Immature natural killer cell (primary cell): Measurements from ENCODE around the gene ERCC2. TPM values are rescaled to one million over a fixed set of nuclear protein-coding genes. Genes with fewer than 3 reads are reported as not detected.

Source experiments
- DNase-seq, 3 donors: peaks; one replicate each; pipeline ENCODE4 v3.0.0; 2022; ENCODE audit warnings: mixed read lengths in 1 of 3
- H3K27ac Mint-ChIP-seq, 6 donors: one replicate each; pipeline ENCODE4 v1.8.0; 2020; ENCODE audit warnings: mixed read lengths in 6 of 6, mild to moderate bottlenecking in 5 of 6, inconsistent platforms in 4 of 6, moderate library complexity in 3 of 6
- H3K27me3 Mint-ChIP-seq, 3 donors: one replicate each; pipeline ENCODE4 v1.8.0; 2020 to 2021; ENCODE audit warnings: low read depth in 3 of 3, mild to moderate bottlenecking in 3 of 3, mixed read lengths in 3 of 3, moderate library complexity in 3 of 3, inconsistent platforms in 1 of 3
- H3K36me3 Mint-ChIP-seq, 3 donors: one replicate each; pipeline ENCODE4 v1.8.0; 2020; ENCODE audit warnings: mixed read lengths in 3 of 3, inconsistent platforms in 2 of 3, mild to moderate bottlenecking in 2 of 3
- H3K4me1 Mint-ChIP-seq, 2 donors: one replicate each; pipeline ENCODE4 v1.8.0; 2020; ENCODE audit warnings: inconsistent platforms in 2 of 2, mild to moderate bottlenecking in 2 of 2, mixed read lengths in 2 of 2, moderate library complexity in 1 of 2
- H3K4me3 Mint-ChIP-seq, 5 donors: one replicate each; pipeline ENCODE4 v1.8.0; 2020; ENCODE audit warnings: mild to moderate bottlenecking in 5 of 5, mixed read lengths in 5 of 5, inconsistent platforms in 3 of 5, moderate library complexity in 3 of 5
- H3K9me3 Mint-ChIP-seq, 6 donors: one replicate each; pipeline ENCODE4 v1.8.0; 2020; ENCODE audit warnings: mild to moderate bottlenecking in 6 of 6, mixed read lengths in 6 of 6, inconsistent platforms in 4 of 6, moderate library complexity in 3 of 6
- polyA plus RNA-seq, 3 donors: library from polyadenylated mRNA; unstranded; fragments of 300-500 nt; fragmentation: Illumina TruSeq; gene quantifications; one replicate each; pipeline ENCODE4 v1.2.3, GENCODE V29; 2021

The ERCC2 gene
- polyA plus RNA-seq, 3 donors from 2014 or later: 2.4 to 8.7 (median 3.1) TPM

GRCh38 chr19:45306518-45307027 is 63.8 kb downstream of the ERCC2 start:
- H3K4me3 Mint-ChIP-seq: no peak overlapping the region
- H3K27me3 Mint-ChIP-seq: peaks cover 0 to 2% (median 0%) of the 10 kb centered on the region in 3 donors
- no peak for DNase-seq
- no peak overlapping the region for H3K27ac Mint-ChIP-seq
- H3K36me3 Mint-ChIP-seq: peaks cover 0 to 10% (median 5%) of the 10 kb centered on the region in 3 donors
- no peaks in the 10 kb centered on the region for H3K4me1 Mint-ChIP-seq
- H3K9me3 Mint-ChIP-seq: no peaks in the 10 kb centered on the region

GRCh38 chr19:45306040-45306439 is 64.3 kb downstream of the ERCC2 start:
- H3K27me3 Mint-ChIP-seq: peaks cover 0 to 2% (median 0%) of the 10 kb centered on the region in 3 donors
- H3K4me3 Mint-ChIP-seq: no peak overlapping the region
- no peaks in the 10 kb centered on the region for H3K4me1 Mint-ChIP-seq
- H3K27ac Mint-ChIP-seq: no peak overlapping the region
- no peak for DNase-seq
- H3K36me3 Mint-ChIP-seq: peaks cover 0 to 10% (median 5%) of the 10 kb centered on the region in 3 donors
- no peaks in the 10 kb centered on the region for H3K9me3 Mint-ChIP-seq

GRCh38 chr19:45305421-45305820 is 65.0 kb downstream of the ERCC2 start:
- Mint-ChIP-seq H3K4me3 (no peak overlapping the region), H3K36me3 (peaks cover 0 to 10% (median 10%) of the 10 kb centered on the region in 3 donors), H3K9me3 (no peaks in the 10 kb centered on the region), H3K4me1 (no peaks in the 10 kb centered on the region), H3K27me3 (peaks cover 0 to 2% (median 0%) of the 10 kb centered on the region in 3 donors), H3K27ac (peak overlapping the region in 1 of 6 donors; percentile 1)
- DNase-seq: no peak

GRCh38 chr19:45305007-45305406 is 65.4 kb downstream of the ERCC2 start:
- DNase-seq: no peak
- Mint-ChIP-seq H3K27me3 (peaks cover 0 to 2% (median 1%) of the 10 kb centered on the region in 3 donors), H3K27ac (peak overlapping the region in 1 of 6 donors; percentile 0), H3K4me3 (no peak overlapping the region), H3K4me1 (no peaks in the 10 kb centered on the region), H3K9me3 (no peaks in the 10 kb centered on the region), H3K36me3 (peaks cover 0 to 10% (median 10%) of the 10 kb centered on the region in 3 donors)

GRCh38 chr19:45304141-45304926 is 66.0 kb downstream of the ERCC2 start:
- Mint-ChIP-seq H3K36me3 (peaks cover 2 to 13% (median 12%) of the 10 kb centered on the region in 3 donors), H3K9me3 (no peaks in the 10 kb centered on the region), H3K4me3 (no peak overlapping the region), H3K27me3 (peaks cover 0 to 2% (median 1%) of the 10 kb centered on the region in 3 donors), H3K4me1 (no peaks in the 10 kb centered on the region), H3K27ac (no peak overlapping the region)
- no peak for DNase-seq

- no peaks in the 10 kb centered on the region for H3K4me1 Mint-ChIP-seq
- H3K9me3 Mint-ChIP-seq: no peaks in the 10 kb centered on the region
- peaks cover 0 to 2% (median 1%) of the 10 kb centered on the region in 3 donors for H3K27me3 Mint-ChIP-seq
- peaks cover 7 to 18% (median 18%) of the 10 kb centered on the region in 3 donors for H3K36me3 Mint-ChIP-seq
- H3K4me3 Mint-ChIP-seq: no peak overlapping the region
- H3K27ac Mint-ChIP-seq: peak overlapping the region in 1 of 6 donors; percentile 28
- no peak for DNase-seq
Observed at GRCh38 chr19:45303269-45304060, 66.9 kb downstream of the ERCC2 start.

- peaks cover 0 to 2% (median 1%) of the 10 kb centered on the region in 3 donors for H3K27me3 Mint-ChIP-seq
- no peaks in the 10 kb centered on the region for H3K9me3 Mint-ChIP-seq
- no peak overlapping the region for H3K4me3 Mint-ChIP-seq
- no peaks in the 10 kb centered on the region for H3K4me1 Mint-ChIP-seq
- H3K36me3 Mint-ChIP-seq: peaks cover 10 to 22% (median 21%) of the 10 kb centered on the region in 3 donors
- no peak overlapping the region for H3K27ac Mint-ChIP-seq
- DNase-seq: no peak
Observed at GRCh38 chr19:45302416-45302815, 68.0 kb downstream of the ERCC2 start.

Other genes starting within 250 kb of the ERCC2 start
- under 1 TPM in 2 of 3 donors, not detected in 1; 0.18 to 0.43 TPM for gene NKPD1, start 209.6 kb downstream of the ERCC2 start, polyA plus RNA-seq
- 100 to 1,000 TPM; 132 to 193 (median 166) TPM for gene TRAPPC6A, start 192.3 kb downstream of the ERCC2 start, polyA plus RNA-seq
- gene BLOC1S3, start 191.8 kb downstream of the ERCC2 start, polyA plus RNA-seq: 10 to 100 TPM in 1 of 3 donors, 1 to 10 TPM in 2; 2.9 to 22.4 (median 8.5) TPM
- not detected for gene EXOC3L2, start 125.2 kb downstream of the ERCC2 start, polyA plus RNA-seq
- 1 to 10 TPM in 1 of 3 donors, not detected in 2; 1.6 TPM for gene MARK4, start 119.3 kb downstream of the ERCC2 start, polyA plus RNA-seq
- gene CKM, start 47.7 kb downstream of the ERCC2 start, polyA plus RNA-seq: not detected
- not detected for gene KLC3, start 29.8 kb downstream of the ERCC2 start, polyA plus RNA-seq
- gene PPP1R13L, start 34.5 kb upstream of the ERCC2 start, polyA plus RNA-seq: under 1 TPM in 2 of 3 donors, not detected in 1; 0.08 to 0.84 TPM
- gene POLR1G, start 36.1 kb upstream of the ERCC2 start, polyA plus RNA-seq: 1 to 10 TPM in 1 of 3 donors, under 1 TPM in 2; 0.43 to 2.3 (median 0.77) TPM
- 10 to 100 TPM; 50.8 to 62.2 (median 54.5) TPM for gene ERCC1, start 53.3 kb upstream of the ERCC2 start, polyA plus RNA-seq
- 10 to 100 TPM; 11.6 to 30.1 (median 11.6) TPM for gene FOSB, start 97.4 kb upstream of the ERCC2 start, polyA plus RNA-seq
- under 1 TPM in 2 of 3 donors, not detected in 1; 0.48 to 0.80 TPM for gene RTN2, start 126.5 kb upstream of the ERCC2 start, polyA plus RNA-seq
- 1 to 10 TPM; 3.9 to 5.7 (median 4.0) TPM for gene PPM1N, start 127.9 kb upstream of the ERCC2 start, polyA plus RNA-seq
- gene VASP, start 136.9 kb upstream of the ERCC2 start, polyA plus RNA-seq: 100 to 1,000 TPM in 1 of 3 donors, 10 to 100 TPM in 2; 91.2 to 126 (median 93.4) TPM
- gene OPA3, start 214.2 kb upstream of the ERCC2 start, polyA plus RNA-seq: 10 to 100 TPM in 1 of 3 donors, 1 to 10 TPM in 1, not detected in 1; 3.3 to 18.4 TPM
- not detected for gene GPR4, start 231.6 kb upstream of the ERCC2 start, polyA plus RNA-seq